NCI-H1105 (cell line): ENCODE measurements around the gene TRAK1.
A peak's percentile ranks its signal among the peaks of the same experiment; 100 is the strongest.

Source experiments
- DNase-seq: peaks from one replicate; lab custom pipeline; 2025; lab: John Stamatoyannopoulos, UW

TRAK1 gene

DNA sequence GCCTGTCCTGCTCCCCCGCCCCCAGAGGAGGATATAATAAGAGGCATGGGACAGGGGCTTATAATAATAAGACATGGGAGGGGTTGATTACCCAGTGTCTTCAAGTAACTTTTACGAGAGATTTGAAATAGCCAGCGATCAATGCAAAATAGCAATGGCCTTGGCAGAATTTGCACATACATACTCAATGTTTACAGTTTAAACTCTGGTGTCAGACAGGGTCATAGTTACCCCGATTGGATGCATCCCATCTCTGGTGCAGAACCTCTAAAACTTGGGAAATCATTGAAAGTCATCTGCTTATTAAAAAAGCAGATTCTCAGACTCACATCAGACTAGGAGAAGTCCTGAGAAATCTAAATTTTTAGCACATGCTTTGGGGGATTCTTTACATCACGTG is 61.0 kb downstream of the TRAK1 start:
- DNase-seq: no peak

DNA sequence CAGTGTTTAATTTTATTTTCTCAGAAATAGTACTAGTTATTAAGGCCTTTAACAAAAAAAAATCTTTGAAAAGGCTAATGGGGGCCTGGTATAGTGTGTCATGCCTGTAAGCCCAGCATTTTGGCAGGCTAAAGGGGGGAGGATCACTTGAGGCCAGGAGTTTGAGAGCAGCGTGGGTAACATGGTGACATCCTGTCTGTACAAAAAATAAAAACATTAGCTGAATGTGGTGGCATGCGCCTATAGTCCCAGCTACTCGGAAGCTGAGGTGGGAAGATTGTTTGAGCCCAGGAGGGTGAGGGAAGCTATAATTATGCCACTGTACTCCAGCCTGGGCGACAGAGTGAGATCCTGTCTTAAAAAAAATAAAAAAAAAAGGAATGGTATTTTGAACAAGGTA is 61.9 kb downstream of the TRAK1 start:
- no peak for DNase-seq

DNA sequence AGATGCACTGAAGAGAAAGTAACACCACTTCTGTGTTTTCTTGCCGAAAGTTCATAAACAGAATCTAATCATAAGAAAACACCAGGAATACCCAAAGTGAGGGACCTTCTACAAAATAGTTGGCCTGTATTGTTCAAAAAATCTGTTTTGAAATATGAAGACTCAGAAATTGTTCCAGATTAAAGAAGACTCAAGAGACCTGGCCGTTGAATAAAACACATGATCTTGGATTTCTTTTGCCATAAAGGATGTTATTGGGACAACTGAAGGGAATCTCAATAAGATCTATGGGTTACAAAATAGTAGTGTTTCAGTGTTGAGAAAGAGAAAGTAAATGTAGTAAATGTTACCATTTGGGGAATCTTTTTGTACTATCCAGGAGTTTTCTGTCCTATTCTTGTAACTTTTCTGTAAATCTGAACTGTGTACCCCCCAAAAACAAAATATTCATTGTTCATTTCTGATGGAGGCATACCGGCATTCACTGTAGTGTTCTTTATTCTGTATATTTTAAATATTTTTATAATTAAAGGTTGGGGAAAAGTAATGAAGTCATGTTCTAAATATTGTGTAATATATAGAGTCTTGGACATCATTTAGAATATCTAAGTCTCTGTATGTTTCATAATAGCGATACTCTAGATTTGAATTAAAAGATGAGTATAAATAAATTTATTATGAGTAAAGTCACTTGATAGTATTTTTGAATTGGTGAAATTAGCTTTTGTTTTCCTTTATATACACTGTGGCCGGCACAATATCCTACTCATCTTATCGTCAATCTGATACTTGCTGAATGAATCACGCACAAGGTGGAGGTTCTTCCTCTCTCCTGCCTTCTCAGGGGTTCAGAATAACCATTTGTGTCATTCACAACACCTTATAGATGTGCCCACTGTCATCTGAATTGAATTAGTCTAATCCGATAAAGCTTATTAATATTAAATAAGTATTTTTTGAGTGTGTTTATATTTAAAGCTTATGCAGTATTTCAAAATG is 66.7 kb downstream of the TRAK1 start:
- no peak for DNase-seq

DNA sequence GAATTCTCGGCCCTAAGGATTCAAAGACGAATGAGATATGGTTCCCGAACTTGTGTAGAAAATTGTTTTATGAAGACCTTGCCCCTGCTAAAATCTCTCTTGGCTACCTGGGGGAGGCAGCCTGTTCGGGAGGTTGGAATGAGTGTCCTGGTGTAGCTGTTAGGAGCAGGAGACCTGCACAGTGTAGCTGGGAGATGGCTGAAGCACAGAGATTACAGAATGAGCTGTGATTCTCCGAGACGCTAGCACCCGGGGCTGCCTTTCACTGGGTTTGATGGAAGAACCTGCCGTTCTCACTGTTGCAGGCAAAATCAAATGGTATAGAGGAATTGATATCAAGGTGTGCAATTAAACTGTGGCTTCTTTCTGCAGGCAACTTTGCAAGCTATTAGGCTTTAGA is 68.0 kb downstream of the TRAK1 start:
- DNase-seq: no peak

DNA sequence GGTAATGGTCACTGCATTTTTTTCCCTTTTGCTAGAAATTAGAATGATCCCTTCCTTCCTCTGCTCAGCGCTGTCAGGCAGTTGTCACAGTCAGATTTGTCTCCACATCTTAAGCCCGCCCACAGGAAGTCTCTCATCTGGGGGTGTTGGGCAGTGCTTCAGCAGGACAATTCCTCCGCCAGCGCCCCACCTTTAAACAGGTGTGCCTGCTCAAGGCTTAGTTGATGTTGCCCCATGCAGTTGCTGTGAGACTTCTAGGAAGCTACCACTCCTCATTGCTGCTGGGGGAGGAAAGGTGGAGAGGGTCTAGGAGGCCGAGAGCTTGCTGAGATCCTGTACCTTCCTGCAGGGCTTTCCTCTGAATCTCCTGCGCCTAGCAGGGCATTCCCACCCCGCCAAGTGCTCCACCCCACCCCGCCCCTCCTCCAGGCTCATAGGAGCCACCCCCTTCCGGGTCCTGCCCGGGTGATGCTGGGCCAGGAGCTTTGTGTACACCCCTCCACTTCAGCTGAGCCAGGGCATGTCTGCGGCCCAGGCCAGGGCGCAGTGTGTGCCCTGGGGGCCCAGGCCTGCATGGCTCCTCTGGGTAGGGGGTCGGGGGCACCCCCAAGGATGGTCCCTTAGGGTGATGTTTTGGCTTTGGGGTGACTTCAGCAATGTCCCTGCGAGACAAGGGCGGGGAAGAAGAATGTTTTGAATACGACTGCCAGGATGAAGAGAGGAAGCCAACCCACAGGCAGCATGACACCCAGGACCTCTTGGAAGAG is 68.7 kb downstream of the TRAK1 start:
- peak; percentile 50 for DNase-seq

- no peak for DNase-seq
Observed at GRCh38 chr3:42161050-42161935, 70.1 kb downstream of the TRAK1 start.

- no peak for DNase-seq
Observed at GRCh38 chr3:42162462-42162861, 71.3 kb downstream of the TRAK1 start.

DNA sequence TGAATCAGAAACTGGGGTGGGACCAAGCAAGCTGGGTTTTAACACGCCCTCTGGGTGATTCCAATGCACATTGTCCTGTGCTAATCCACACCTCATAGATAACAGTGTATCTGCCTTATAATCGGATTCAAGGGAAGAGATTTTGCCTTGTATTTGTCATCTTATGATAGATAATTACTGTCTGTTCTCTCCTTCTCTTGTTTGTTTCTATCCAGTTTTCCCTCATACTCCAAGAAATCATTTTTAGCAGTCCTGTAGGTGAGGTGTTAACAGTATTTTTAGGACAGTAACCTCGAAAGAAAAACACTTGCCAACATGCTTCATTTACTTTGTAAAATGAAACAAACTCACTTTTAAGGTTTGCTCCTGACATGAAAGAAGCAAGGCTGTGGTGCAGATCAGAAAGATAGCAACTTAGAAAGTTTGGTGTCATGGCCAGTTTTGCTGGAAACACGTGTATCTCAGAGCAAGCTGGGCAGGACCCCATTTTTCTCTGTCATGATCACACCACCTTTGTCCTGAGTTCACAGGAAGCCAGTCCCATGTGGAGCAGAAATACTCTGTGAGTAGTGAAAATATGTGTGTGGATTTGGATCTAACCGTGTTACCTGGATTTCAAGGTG is 72.6 kb downstream of the TRAK1 start:
- no peak for DNase-seq

DNA sequence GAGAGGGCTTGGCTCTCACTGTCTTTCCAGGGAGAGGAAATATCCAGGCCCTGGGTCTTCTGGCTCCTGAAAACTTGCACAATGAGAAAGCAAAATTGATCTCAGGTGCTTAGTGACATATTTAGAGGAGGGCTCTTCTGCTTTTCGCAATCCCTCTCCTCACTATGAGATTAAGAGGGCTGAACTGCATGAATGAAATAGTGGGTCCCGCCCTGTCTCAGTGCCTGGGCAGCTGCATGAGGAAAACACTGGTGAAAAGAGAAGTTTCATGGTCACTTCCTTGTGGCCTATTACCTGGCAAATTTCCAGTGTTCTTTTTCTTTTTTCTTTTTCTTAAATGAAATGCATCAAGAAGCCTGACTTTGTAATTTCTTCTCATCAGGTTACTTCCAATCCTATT is 73.5 kb downstream of the TRAK1 start:
- DNase-seq: no peak

DNA sequence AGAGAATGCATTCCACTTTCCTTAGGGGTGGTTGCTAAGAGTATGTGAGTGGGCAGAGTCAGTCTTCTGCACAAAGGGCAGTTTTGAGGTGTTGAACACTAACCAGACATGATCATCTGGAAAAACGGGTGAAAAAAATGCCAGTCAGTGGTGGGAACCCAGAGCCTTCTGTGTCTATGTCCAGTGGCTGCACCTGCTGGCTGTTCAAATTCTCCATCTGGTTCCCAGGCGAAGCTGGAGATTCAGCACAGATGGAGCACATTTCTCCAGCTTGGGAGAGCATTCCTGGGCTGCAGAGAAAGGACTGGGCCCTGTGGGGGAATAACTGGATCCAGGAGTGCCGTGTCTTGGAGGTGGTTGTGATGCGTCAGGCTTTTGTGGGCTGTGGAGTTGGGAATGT is 74.1 kb downstream of the TRAK1 start:
- no peak for DNase-seq

DNA sequence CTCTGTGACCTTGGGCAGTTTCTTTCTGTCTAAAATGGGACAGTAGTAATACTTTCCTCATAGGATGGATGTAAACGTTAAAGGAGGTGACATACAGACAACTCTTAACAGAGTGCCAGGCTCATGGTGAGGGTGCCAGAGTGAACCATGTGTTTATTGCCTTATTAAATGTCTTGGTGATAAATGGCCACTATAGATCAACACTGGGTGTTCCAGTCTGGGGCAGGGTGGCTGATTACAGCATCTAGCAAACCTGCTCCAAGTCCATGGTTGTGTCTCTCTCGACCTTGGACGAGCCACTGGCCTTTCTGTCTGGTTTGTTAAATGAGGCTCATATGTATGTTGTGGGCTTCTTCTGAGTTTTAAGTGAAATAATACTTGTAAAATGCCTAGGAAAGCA is 75.1 kb downstream of the TRAK1 start:
- no peak for DNase-seq

DNA sequence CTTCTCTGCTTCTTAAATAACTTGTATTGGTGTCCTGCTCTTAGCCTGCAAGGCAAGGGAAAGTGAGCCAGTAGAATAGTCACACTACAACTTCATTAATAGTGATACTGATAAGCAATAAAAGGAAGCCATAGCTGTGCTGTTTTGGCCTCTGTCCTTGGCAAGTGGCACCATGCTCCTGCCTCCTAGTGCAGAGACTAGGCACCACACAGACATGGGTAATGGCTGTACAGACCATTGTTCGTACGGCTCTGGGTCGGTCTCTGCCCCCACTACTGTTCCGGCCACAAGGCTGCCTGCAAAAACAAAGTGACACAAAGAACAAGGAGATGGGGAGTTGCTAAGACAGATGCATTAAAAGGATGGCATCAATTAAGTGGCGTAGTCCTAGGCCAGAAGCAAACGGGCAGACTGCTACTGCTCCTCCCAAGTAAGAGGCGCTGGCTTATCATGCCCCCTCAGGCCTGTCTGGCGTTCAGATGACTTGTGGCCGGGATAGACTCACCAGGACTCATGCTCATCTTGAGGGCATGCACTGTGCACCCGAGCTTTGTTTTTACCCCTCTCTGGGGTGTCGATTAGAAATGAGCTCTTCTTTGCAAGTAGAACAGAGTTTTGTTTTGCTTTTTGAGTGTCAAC is 75.6 kb downstream of the TRAK1 start:
- DNase-seq: no peak

GRCh38 chr3:42169579-42170120 is 78.5 kb downstream of the TRAK1 start:
- DNase-seq: no peak

- no peak for DNase-seq
Observed at GRCh38 chr3:42172047-42172654, 81.0 kb downstream of the TRAK1 start.

GRCh38 chr3:42173307-42173706 is 82.2 kb downstream of the TRAK1 start:
- no peak for DNase-seq

GRCh38 chr3:42174679-42175385 is 83.7 kb downstream of the TRAK1 start:
- DNase-seq: no peak

DNA sequence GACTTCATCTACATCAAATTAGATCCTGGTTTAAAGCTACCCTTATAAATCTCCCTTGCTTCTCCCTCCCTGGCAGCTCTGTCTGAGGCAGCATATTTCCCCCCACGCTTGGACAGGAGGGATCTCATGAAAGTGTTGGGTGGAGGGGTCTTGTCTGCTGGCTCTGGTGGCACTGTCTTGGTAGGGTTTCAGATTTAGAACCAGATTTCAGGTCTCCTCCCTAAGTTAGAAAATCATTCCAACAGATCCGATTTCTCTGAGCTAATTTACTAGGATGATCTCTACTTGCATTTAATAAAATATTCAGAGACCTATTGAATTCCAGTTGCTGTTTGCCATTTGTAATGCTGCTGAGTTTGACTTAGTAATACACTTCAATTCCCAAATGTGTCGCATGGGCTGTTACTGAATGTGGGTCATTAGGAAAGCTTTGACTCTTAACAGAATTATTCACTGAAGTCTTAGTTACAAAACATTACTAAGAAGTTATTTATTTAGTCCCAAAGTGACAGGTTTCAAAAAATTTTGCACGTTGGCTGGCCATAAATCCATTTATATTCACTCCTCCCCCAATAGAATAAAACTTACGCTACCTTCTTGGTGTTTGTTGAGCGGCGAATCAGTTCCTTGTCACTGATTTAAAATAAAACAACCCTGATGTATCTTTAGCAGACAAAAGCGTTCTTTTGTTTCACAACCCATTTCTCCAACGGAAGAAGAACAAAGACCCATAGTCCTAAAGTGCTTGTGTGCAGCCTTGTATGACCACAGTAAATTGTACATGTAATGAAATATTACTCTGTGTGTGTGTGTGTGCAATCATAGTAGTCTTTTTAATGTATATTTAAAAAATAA is 84.5 kb downstream of the TRAK1 start:
- DNase-seq: no peak

DNA sequence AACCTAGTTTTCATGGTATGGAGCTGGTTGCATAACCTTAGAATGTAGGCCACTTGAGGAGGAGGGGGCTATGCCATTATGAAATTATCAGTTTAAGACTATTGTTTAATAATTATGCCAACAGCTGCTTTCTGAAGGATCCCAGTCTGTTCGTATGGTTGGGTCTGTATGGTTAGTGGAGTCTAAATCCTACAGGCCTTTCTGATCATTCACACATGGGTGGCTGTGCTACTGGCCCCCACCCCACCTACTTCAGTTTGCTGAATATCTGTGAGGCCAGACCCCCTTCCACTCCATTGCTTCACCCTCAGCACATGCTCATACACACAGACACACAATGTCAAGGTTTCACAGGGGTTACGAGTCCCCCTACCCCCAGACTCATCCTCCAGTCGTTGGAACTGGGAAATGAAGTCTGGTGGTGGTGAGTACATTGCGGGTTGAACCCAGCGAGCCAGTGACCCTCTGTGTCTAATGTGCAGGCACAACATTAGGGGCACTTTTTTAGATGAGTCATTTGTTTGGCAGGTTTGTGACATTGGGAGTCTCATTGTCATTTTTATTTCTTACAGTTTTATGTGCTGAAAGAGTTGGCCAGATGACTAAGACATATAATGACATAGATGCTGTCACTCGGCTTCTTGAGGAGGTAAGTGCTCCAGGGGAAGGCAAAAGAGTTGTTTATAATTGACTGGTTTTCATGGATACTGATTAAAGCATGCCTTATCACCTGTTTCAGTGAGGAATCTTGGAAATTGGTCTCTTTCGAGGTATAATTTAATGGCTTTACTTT is 85.3 kb downstream of the TRAK1 start:
- DNase-seq: no peak
